ENCODE measurements around the gene MRAS.

- TF ChIP-seq MAX (IDR thresholded peaks at IDR 0.05) (no peak), RAD21 (IDR thresholded peaks at IDR 0.05; ENCODE audit: low read depth) (no peak), REST (IDR thresholded peaks at IDR 0.05; ENCODE audit: low read depth) (no peak), CEBPB (IDR thresholded peaks at IDR 0.05) (no peak), NFIC (IDR thresholded peaks at IDR 0.05) (no peak), EP300 (IDR thresholded peaks at IDR 0.05; ENCODE audit: borderline replicate concordance) (no peak), USF1 (IDR thresholded peaks at IDR 0.05) (no peak), TCF12 (IDR thresholded peaks at IDR 0.05; ENCODE audit: low read depth) (no peak), ZBTB7A (IDR thresholded peaks at IDR 0.05; ENCODE audit: low read depth) (no peak), CREB1 (IDR thresholded peaks at IDR 0.05; ENCODE audit: low read depth) (no peak)
Measured at GRCh38 chr3:138440596-138440995, 92.2 kb downstream of the MRAS start.
